Activated CD8-positive, alpha-beta memory T cell treated with anti-CD3 and anti-CD28 coated beads for 1 hour (primary cell): Measurements from ENCODE around the gene COPG1.

ENCODE experiments used
- DNase-seq, 2 donors: peaks; one replicate each; pipeline ENCODE4 v3.0.0-alpha.2; 2020; ENCODE audit warnings: low read depth in 1 of 2; ENCODE audit errors: extremely low read depth in 1 of 2

COPG1 gene

GRCh38 chr3:129277829-129278271 is 28.4 kb downstream of the COPG1 start:
- no peak for DNase-seq

DNA sequence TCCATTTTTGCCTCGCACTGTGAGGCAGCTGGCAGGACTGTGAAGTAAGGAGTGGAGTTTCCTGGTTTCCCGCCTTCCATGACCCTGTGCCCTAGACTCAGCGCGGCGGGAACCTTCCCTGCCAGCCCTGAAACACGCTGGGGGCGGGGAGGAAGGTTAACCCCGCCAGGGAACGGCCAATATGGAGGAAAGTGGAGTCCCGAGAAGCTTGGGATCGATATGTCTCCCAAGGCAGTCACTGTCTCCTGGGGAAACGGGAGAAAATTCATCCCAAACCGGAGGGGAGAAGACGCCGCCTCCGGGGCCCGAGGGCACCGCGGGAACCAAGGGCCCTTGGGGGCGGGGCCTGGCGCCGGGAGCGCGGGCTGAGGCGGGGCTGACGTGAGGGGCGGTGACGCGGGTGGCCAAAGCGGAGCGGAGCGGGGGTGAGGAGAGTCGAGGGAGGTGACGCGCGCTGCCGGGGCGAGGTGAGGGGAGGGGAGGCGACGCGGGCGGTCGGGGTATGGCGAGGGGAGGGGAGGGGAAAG is 29.1 kb downstream of the COPG1 start, which contains the start of gene HMCES:
Gene HMCES (plus strand): TSS at position 432 of the 527 bp plus-strand sequence. CDS start 863 bp downstream, outside the sequence.
- peak; percentile 89 to 91 for DNase-seq

DNA sequence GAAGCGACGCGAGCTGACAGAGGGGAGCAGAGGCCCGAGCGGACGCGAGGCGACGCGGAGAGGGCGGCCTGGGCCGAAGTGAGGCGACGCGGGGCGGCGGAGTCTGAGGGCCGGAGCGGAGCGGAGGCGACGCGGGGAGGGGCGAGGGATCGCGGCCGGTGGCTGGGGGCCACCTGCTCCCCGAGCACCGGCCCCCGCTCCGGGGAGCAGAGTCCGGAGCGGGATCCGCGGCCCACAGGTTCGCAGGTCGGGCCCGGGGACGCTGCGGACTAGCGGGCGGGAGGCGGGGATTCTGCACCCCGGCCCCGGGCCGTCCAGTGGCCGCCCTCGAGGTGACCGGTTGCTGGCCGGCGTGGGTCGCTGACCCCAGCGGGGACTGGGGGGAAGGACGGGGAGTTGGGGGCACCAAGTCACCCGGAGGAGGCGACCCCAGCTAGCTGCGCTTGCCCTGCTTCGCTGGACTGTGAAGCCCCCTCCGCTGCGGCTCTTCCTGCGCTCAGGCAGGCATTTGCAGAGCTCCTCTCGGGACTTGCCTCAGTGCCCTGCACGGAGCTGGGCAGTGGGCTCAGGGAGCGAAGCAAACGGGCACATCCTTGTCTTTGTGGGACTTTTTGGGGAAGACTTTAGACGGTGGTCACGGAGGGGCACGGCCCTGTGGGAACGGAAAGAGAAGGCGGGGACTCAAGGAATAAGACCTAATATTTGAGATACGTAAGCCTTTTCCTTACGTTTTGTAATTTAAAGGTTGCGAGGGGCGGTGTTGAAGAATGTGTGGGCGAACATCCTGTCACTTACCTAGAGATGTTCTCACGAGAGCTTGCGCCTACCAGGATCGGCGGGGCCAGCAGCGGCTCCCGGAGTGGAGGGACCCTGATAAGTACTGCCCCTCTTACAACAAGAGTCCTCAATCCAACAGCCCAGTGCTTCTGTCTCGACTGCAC is 29.8 kb downstream of the COPG1 start:
- DNase-seq = peak in 1 of 2 donors; percentile 14

DNA sequence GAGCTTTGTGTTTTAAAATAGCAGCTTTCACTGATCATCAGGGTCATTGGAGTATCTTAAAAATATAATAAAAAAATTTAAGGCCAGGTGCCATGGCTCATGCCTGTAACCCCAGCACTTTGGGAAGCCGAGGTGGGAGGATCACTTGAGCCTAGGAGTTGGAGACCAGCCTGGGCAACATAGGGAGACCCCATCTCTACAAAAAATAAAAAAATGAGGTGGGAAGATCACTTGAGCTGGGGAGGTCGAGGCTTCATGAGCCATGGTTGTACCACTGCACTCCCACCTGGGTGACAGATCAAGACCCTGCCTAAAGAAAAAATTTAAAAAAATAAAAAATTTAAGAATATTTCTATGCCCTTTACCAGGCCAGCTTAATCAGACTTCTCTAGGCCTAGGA is 30.8 kb downstream of the COPG1 start:
- DNase-seq = no peak

DNA sequence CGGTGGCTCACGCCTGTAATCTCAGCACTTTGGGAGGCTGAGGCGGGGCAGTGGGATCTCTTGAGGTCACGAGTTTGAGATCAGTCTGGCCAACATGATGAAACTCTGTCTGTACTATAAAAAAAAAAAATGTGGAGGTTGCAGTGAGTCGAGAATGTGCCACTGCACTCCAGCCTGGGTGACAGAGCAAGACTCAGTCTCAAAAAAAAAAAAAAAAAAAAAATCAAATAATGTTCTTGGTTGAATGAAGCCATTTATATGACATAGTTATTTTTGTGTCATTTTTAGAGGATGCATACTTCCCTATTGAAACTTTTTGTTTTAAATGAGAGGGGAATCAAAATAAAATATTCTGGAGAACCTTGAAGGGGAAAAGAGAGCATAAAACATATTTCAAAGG is 32.3 kb downstream of the COPG1 start:
- no peak for DNase-seq

GRCh38 chr3:129282727-129283327 is 33.4 kb downstream of the COPG1 start:
- no peak for DNase-seq

GRCh38 chr3:129286081-129286480 is 36.7 kb downstream of the COPG1 start:
- no peak for DNase-seq

GRCh38 chr3:129288446-129288845 is 39.0 kb downstream of the COPG1 start:
- no peak for DNase-seq

DNA sequence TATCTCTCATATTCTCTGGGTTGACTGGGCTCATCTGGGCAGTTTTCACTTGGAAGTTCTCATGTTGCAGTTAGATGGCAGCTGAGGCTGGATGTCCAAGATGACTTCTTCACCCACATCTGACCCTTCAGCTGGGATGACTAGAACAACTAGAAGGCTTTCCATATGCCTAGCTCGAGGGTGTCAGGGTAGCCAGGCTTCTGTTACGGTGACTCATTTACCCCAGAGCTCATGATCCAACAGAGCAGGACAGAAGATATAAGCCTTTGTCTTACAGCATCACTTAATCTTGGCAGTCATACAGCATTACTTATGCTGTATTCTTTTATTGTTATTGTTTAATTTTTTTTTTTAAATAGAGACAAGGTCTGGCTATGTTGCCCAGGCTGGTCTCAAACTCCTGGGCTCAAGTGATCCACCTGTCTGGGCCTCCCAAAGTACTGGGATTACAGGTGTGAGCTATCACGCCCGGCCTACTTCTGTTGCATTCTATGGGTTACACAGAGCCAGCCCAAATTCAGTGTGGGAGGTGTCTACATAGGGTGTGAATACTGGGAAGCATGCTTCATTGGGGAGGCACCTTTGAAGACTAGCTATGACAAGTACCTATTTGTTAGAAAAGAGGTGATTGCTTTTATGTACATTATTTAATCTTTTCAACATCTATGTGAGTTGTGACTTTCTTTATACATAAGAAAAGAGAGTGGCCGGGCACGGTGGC is 40.0 kb downstream of the COPG1 start:
- no peak for DNase-seq

DNA sequence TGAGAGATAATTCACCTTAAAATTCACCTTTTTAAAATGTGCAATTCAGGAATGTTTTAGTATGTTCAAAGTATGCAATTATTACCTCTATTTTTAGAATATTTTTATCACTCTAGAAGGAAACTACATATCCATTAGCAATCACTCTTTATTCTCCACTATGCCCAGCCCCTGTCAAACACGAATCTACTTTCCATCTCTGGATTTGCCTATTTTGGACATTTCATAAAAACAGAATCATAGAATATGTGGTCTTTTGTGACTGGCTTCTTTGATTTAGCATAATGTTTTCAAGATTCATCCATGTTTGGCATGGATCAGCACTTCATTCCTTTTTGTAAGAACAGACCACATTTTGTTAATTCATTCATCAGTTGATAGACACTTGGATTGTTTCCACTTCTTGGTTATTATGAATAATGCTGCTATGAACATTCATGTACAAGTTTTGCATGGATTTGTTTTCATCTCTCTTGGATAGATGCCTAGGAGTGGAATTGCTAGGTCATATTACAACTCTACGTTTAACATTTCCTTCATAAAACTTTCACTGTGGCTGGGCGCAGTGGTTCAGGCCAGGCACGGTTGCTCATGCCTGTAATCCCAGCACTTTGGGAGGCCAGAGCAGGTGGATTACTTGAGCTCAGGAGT is 42.0 kb downstream of the COPG1 start:
- DNase-seq = no peak

- DNase-seq = no peak
Observed at GRCh38 chr3:129295286-129295685, 45.9 kb downstream of the COPG1 start.

DNA sequence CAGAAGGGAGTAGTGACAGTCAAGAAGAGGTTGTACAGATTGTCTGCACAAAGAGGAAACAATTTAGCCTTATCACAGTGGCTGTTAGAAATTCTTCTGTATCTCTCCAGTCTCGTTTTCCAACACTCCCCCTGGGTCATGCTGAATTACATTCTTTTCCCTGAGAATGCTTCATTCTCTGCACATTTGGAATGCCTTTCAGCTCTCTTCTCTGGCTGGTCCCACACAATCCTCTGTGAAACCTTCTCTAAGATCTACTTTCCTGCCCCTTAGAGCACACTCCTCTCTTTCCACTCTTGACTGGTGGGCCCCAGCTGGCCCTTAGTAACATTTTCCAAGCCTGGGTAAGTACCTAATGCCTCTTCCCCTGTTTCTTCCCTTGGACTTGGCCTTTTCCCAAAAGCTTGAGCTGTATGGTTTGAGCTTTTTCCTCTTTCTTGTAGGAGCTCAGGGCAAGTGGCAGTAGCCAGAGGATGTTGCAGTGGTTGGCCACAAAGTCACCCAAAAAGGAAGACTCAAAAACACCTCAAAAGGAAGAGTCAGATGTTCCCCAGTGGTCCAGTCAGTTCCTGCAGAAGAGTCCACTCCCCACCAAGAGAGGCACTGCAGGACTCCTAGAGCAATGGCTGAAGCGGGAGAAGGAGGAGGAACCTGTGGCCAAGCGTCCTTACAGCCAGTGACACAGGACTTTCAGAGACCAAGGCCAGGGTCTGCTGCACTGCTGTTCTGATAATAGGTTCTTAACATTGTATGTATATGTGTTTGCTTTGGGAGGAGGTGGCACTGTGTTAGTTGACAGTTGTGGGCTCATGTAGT is 54.9 kb downstream of the COPG1 start:
- DNase-seq = no peak

DNA sequence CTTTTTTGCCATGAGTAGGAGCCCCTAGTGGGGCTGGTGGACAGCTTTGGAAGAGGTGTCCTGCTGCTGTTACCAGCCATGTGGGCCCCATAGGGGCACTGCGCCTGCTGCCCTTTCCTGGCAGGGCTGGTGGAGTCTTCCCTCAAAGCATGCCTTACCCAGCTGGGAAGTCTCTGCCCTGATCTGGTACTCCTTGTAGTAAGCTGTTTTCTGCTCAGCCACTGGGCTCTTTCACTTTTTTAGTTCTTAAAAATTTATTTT is 55.5 kb downstream of the COPG1 start:
- no peak for DNase-seq

DNA sequence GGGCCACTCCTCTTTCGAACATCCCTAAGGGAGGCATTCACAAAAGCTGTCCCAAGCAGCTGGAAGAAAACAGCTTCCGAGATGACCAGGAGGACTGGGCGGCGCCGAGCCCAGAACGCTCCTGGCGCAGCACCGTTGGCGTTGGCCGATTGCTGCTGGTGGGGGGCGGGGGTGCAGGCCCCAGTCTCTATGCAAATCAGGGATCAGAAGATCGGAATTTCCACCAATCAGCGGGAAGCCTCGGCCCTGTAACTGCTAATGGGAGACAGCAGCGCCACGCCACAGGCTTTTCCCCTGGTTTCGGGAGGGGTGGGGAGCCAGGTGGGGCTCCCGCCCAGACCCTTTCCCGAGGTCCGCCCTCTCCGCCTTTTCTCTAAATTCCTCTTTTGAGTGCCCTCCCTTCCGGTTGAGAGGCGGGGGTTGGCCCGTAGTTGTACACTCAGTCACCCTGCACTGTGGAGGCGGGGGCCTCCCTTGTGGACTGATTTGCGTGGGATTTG is 56.2 kb downstream of the COPG1 start:
- no peak for DNase-seq

DNA sequence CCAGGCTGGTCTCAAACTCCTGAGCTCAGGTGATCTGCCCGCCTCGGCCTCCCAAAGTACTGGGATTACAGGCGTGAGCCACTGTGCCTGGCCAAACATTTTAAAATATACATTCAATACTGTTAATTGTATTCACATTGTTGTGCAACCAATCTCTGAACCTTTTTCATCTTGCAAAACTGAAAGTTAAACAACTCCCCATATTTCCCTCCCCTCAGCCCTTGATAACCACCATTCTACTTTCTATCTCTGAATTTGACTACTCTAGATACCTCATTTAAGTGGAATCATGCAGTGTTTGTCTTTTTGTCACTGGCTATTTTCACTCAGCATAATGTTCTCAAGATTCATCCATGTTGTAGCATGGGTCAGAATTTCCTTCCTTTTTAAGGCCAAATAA is 59.2 kb downstream of the COPG1 start:
- DNase-seq = no peak

DNA sequence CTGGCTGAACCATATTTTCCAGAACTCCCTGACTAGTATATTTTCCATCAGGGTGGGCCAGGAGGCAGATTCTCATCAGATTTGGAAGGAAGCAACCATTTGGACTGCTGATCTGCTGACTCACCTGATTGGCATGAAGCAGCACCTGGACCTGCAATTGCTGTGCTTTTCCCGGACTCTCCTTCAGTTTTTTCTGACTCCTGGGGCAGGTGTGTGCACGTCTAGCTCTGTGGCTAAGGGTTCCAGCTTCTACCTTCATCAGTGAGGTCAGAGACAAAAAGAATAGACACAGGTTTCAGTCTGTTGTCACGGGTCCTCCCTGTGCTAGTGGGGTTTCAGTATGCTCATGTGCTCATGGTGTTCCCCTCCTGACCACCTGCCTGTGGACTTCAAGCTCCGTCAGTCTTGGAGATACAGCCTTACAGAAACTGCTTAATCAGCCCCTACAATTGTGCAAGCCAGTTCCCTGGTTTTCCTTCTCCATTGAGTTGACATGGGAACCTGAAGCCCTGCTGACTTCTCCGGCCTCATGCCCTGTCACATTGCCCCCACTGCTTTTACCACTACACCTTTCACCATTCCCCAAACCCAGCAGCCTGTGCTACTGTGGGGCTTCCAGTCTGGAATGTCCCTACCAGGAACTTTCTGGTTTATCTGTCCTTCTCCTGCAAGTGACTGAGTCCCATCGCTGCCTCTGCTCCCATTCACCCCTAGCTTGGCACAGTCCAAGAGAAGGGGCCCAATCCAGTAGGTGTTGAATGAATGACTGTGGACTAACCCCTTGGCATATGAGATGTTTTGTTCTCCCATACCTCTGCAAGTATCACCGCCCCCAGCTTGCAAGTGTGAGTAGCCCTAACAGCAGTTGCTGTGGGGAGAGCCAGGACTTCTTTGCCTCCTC is 61.0 kb downstream of the COPG1 start:
- DNase-seq = no peak

- DNase-seq = no peak
Observed at GRCh38 chr3:129311054-129311902, 61.9 kb downstream of the COPG1 start.

DNA sequence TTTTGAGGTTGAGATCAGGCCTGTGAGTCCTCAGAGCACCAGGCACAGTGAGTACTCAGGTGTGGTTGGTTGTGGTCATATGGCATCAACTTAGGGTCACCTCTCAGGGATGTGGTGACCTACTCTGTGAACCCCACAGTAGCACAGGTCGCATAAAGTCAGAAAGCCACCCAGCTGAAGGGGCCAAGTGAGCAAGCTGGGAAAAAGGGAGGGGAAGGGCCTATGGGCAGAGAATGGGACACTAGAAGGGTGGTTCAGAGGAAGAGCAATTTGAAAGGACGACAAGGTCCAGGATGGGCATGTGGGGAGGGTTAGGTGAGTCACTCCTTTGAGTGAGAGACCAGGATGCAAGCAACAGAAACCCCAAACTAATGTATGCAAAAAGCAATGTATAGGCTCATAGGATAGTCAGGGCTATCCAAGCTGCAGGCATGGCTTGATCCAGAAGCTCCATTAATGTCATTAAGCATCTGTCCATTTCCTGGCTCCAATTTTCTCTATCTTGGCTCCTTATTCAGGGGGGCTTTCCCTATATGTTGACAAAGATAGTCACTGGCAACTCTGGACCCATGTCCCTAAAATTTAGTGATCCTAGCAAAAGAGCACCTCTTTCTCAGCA is 62.7 kb downstream of the COPG1 start:
- DNase-seq = no peak
